Kidney epithelial cell (primary cell): ENCODE results near the gene HS3ST2. TPM values are rescaled to one million over a fixed set of nuclear protein-coding genes. Genes with fewer than 3 reads are reported as not detected.

Experiments
- DNase-seq: peaks from one replicate; pipeline ENCODE4 v3.0.0-alpha.2; 2010; ENCODE audit warnings: low read depth
- H3K27me3 ChIP-seq: 2 replicates; pipeline ENCODE4 v1.6.0; 2011; ENCODE audit warnings: low read length; ENCODE audit not compliant: control insufficient read depth, insufficient read depth
- H3K36me3 ChIP-seq: 2 replicates; pipeline ENCODE4 v1.5.1; 2011; ENCODE audit warnings: low read length; ENCODE audit not compliant: control insufficient read depth, insufficient read depth
- H3K4me3 ChIP-seq: 2 replicates; pipeline ENCODE4 v1.5.1; 2011; ENCODE audit warnings: low read depth, mild to moderate bottlenecking, control low read depth, low read length
- CTCF ChIP-seq: IDR thresholded peaks from 2 replicates; pipeline ENCODE4 v1.5.1; 2011; ENCODE audit warnings: mild to moderate bottlenecking, moderate library complexity, low read length, control low read depth, inconsistent platforms; ENCODE audit not compliant: insufficient read depth, poor library complexity, severe bottlenecking
- total RNA-seq: library from RNA; depleted of rRNA; stranded (reverse); fragments of >200 nt; gene quantifications from 2 replicates; pipeline ENCODE4 v1.2.3, GENCODE V29; 2015

Gene HS3ST2
- total RNA-seq, 1 donor from 2014 or later: 2.5 TPM

- Histone ChIP-seq H3K4me3 (no peak overlapping the region), H3K36me3 (no peaks in the 10 kb centered on the region), H3K27me3 (no peaks in the 10 kb centered on the region)
- no peak for DNase-seq
- TF ChIP-seq CTCF: no peak
Measured at GRCh38 chr16:22927306-22927705, 113.3 kb downstream of the HS3ST2 start.

GRCh38 chr16:22928882-22929435 lies 115.0 kb downstream of the HS3ST2 start:
- TF ChIP-seq CTCF: no peak
- Histone ChIP-seq H3K4me3 (no peak overlapping the region), H3K36me3 (no peaks in the 10 kb centered on the region), H3K27me3 (no peaks in the 10 kb centered on the region)
- no peak for DNase-seq

DNA sequence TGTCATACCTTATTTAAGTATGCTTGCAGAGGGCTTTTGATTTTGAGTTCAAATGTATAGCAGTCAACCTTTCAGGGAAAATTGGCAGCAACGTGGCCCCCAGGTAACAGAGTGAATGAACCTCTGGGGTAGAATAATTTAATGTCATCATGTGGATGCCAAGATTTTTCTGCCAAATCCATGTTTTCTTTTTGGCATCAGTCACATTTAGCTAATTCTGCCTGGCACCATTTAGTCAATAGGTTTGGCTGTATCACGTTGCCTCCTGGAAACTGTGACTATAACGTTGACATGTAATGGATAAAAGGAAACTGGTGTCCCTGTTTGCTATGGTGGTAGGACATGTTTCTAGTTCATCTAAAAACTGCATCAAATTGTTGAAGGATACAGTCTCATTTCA lies 115.5 kb downstream of the HS3ST2 start:
- TF ChIP-seq CTCF: no peak
- Histone ChIP-seq H3K4me3 (no peak overlapping the region), H3K27me3 (no peaks in the 10 kb centered on the region), H3K36me3 (no peaks in the 10 kb centered on the region)
- DNase-seq: no peak

DNA sequence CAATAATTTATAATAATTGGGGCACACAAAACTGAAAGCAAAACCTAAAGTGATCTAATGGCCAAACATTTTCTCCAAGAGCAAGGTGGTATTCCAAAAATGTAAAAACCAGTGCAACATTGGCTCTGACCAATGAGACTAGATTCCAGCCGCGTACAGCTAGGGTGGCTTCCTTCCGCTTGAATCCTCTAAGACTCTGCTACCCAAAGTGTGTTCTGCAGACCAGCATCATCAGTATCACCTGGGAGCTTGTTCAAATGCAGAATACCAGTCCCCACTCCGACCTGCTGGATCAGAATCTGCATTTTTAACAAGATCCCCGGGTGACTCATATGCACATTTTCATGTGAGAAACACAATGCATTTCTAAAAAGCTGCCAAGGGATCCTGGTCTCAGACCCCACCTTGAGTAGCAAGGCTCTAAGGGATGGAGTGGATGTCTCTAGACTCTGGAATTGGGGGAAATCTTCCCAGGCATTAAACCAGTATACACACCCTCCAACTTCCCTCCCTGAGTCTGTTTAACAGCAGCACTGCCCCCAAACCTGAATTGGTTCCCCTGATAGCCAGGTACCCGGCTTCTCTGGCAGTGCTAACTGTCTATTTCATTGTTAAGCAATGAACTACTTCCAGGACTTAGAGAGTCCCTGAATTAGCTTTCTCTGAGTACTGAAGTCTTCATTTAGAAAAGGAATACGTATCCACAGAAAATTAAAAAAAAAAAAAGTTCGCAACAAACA lies 118.2 kb downstream of the HS3ST2 start:
- TF ChIP-seq CTCF: no peak
- no peak overlapping the region for H3K4me3 ChIP-seq
- DNase-seq: no peak
- H3K36me3 ChIP-seq: no peaks in the 10 kb centered on the region
- no peaks in the 10 kb centered on the region for H3K27me3 ChIP-seq

DNA sequence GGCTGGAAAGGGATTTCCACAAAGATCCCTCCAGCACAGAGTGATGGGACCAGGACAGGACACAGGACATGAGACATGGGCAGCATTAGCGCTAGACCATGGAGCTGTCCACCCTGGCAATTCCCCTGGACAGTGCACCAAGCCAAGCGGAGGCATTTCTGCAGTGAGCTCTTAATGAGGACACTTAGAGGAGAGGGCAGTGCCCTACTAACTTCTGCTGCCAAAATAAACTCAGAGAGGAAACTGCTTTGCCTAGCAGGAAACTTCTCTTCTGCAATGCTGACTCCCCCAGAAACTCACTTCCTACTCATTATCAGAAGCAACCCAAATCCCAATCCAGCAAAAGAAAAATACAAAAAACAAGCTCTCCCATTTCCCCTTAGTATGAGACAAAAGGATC lies 119.2 kb downstream of the HS3ST2 start:
- no peak for TF ChIP-seq CTCF
- no peak for DNase-seq
- no peak overlapping the region for H3K4me3 ChIP-seq
- H3K36me3 ChIP-seq: no peaks in the 10 kb centered on the region
- no peaks in the 10 kb centered on the region for H3K27me3 ChIP-seq

- Histone ChIP-seq H3K4me3 (no peak overlapping the region), H3K27me3 (no peaks in the 10 kb centered on the region), H3K36me3 (no peaks in the 10 kb centered on the region)
- DNase-seq: no peak
- no peak for TF ChIP-seq CTCF
Measured at GRCh38 chr16:22934786-22935185, 120.8 kb downstream of the HS3ST2 start.
